Calu3 (cell line): ENCODE results near the gene NFX1. TPM values are rescaled to one million over a fixed set of nuclear protein-coding genes. Genes with fewer than 3 reads are reported as not detected.
"Not testable (repeated sequence)": the region's sequence is repeated elsewhere in the genome, so short reads cannot be mapped to it uniquely, and the experiment has no call there.

ENCODE experiments used
- BruUV-seq: library from RNA; stranded (reverse); fragments of 400-500 nt; replicated peaks from 2 replicates; lab custom pipeline; 2021; lab: Mats Ljungman, UMichigan
- CTCF ChIA-PET: fragments of 300-600 bp; sonication (Branson Sonifier 250); formaldehyde crosslinking; loops from one replicate; lab custom pipeline; 2022; ENCODE audit warnings: antibody characterized with exemption; lab: Charles Lee
- DNase-seq: peaks from one replicate; pipeline ENCODE4 v3.0.0; 2022
- H3K27ac Mint-ChIP-seq: one replicate; pipeline ENCODE4 v1.8.0; 2022; ENCODE audit warnings: mixed read lengths; ENCODE audit not compliant: unreplicated experiment
- H3K27me3 Mint-ChIP-seq: one replicate; pipeline ENCODE4 v1.8.0; 2022; ENCODE audit warnings: mixed read lengths; ENCODE audit not compliant: unreplicated experiment
- H3K36me3 Mint-ChIP-seq: one replicate; pipeline ENCODE4 v1.8.0; 2022; ENCODE audit warnings: mild to moderate bottlenecking, moderate library complexity, mixed read lengths; ENCODE audit not compliant: insufficient read depth, unreplicated experiment
- H3K4me1 Mint-ChIP-seq: one replicate; pipeline ENCODE4 v1.8.0; 2022; ENCODE audit warnings: mild to moderate bottlenecking, low read depth, mixed read lengths; ENCODE audit not compliant: unreplicated experiment
- H3K4me3 Mint-ChIP-seq: one replicate; pipeline ENCODE4 v1.8.0; 2022; ENCODE audit warnings: mild to moderate bottlenecking, low read depth, moderate library complexity, mixed read lengths; ENCODE audit not compliant: unreplicated experiment
- H3K9me3 Mint-ChIP-seq: one replicate; pipeline ENCODE4 v1.8.0; 2022; ENCODE audit warnings: low read depth, mixed read lengths; ENCODE audit not compliant: unreplicated experiment
- CTCF ChIP-seq: fragments of 200-600 bp; IDR thresholded peaks from one replicate; pipeline ENCODE4 v1.8.0; 2022; ENCODE audit warnings: antibody characterized with exemption; ENCODE audit not compliant: unreplicated experiment
- intact Hi-C: fragments of 100-400 bp; cut with micrococcal nuclease; formaldehyde crosslinking; loops from one replicate; pipeline ENCODE4 v1.10.0; 2022; ENCODE audit not compliant: unreplicated experiment
- total RNA-seq: library from RNA; stranded (reverse); gene quantifications from 2 replicates; pipeline ENCODE4 v1.2.3, GENCODE V29; 2022

The NFX1 gene
- total RNA-seq, 1 experiment from 2014 or later: 27.3 TPM

- no peak for TF ChIP-seq CTCF
- Mint-ChIP-seq H3K9me3 (no peaks in the 10 kb centered on the region), H3K4me3 (no peak overlapping the region), H3K4me1 (peaks cover 10% of the 10 kb centered on the region), H3K27ac (no peak overlapping the region), H3K36me3 (peaks cover 7% of the 10 kb centered on the region), H3K27me3 (no peaks in the 10 kb centered on the region)
- CTCF ChIA-PET: no interaction called here
- DNase-seq: no peak
- no TSS peak for BruUV-seq
- intact Hi-C loops: no loop called here
Observed at GRCh38 chr9:33355933-33356332, 65.6 kb downstream of the NFX1 start.

- H3K27ac Mint-ChIP-seq, BruUV-seq, H3K36me3 Mint-ChIP-seq, H3K27me3 Mint-ChIP-seq, DNase-seq, H3K4me3 Mint-ChIP-seq, intact Hi-C loops, H3K9me3 Mint-ChIP-seq, CTCF ChIA-PET: not testable (repeated sequence)
- peaks cover 10% of the 10 kb centered on the region for H3K4me1 Mint-ChIP-seq
Observed at GRCh38 chr9:33358641-33359040, 68.3 kb downstream of the NFX1 start.

- DNase-seq: no peak
- H3K27me3 Mint-ChIP-seq: no peaks in the 10 kb centered on the region
- H3K27ac Mint-ChIP-seq: no peak overlapping the region
- H3K36me3 Mint-ChIP-seq: peaks cover 14% of the 10 kb centered on the region
- no TSS peak for BruUV-seq
- no peak overlapping the region for H3K4me3 Mint-ChIP-seq
- intact Hi-C loops: no loop called here
- TF ChIP-seq CTCF: no peak
- H3K4me1 Mint-ChIP-seq: no peaks in the 10 kb centered on the region
- CTCF ChIA-PET: no interaction called here
- no peaks in the 10 kb centered on the region for H3K9me3 Mint-ChIP-seq
Observed at GRCh38 chr9:33364127-33364526, 73.8 kb downstream of the NFX1 start.

GRCh38 chr9:33364814-33365213, 74.5 kb downstream of the NFX1 start:
- H3K27me3 Mint-ChIP-seq, BruUV-seq, CTCF ChIA-PET, intact Hi-C loops, H3K27ac Mint-ChIP-seq, H3K4me3 Mint-ChIP-seq, H3K4me1 Mint-ChIP-seq, DNase-seq, H3K9me3 Mint-ChIP-seq: not testable (repeated sequence)
- H3K36me3 Mint-ChIP-seq: peaks cover 20% of the 10 kb centered on the region

- CTCF ChIA-PET: no interaction called here
- peaks cover 24% of the 10 kb centered on the region for H3K36me3 Mint-ChIP-seq
Observed at GRCh38 chr9:33366979-33367480, 76.7 kb downstream of the NFX1 start.

More at GRCh38 chr9:33366979-33367480, 76.7 kb downstream of the NFX1 start:
- Mint-ChIP-seq H3K4me1 (no peaks in the 10 kb centered on the region), H3K4me3 (no peak overlapping the region), H3K9me3 (no peaks in the 10 kb centered on the region), H3K27me3 (no peaks in the 10 kb centered on the region), H3K27ac (no peak overlapping the region)
- intact Hi-C loops: no loop called here
- DNase-seq: no peak
- TF ChIP-seq CTCF: no peak
- BruUV-seq: no TSS peak
